H1 (cell line): ENCODE measurements around the gene AP1M1. TPM values are rescaled to one million over a fixed set of nuclear protein-coding genes. Genes with fewer than 3 reads are reported as not detected.

Experiments used
- CBX5 ChIP-seq: fragments of 300-800, 300-1000 bp; sonication (generic); IDR thresholded peaks from 2 replicates; pipeline ENCODE4 v1.7.1; 2016; ENCODE audit warnings: antibody characterized with exemption, low read length, low read depth
- EZH2 ChIP-seq: fragments of 200-600 bp; sonication (generic); IDR thresholded peaks from 2 replicates; pipeline ENCODE4 v1.7.1; 2012; ENCODE audit warnings: low read depth, mild to moderate bottlenecking, moderate library complexity, low read length, inconsistent platforms; ENCODE audit not compliant: severe bottlenecking
- YY1 ChIP-seq: IDR thresholded peaks from 2 replicates; pipeline ENCODE4 v1.6.1; 2011; ENCODE audit warnings: low read depth, mild to moderate bottlenecking, low read length
- polyA plus RNA-seq, 7 experiments: library from polyadenylated mRNA; depleted of rRNA in 3 of 7; stranded (reverse) in 5 of 7; unstranded in 2 of 7; fragments of >200 nt in 5 of 7; fragments of 200-250 nt in 2 of 7; gene quantifications; 1 replicate in 5 of 7; 2 replicates in 1 of 7; 4 replicates in 1 of 7; pipeline versions ENCODE4 v1.2.1 to v1.2.3, GENCODE V29; 2011 to 2013; ENCODE audit warnings: missing spikeins in 2 of 7, mixed read lengths in 2 of 7
- total RNA-seq: library from RNA; stranded (reverse); fragmentation: NEBNext Ultra II Directional; extraction: Animal tissue kit (Norgen Biotek cat#: 25700); gene quantifications from 2 replicates; pipeline ENCODE4 v1.2.1, GENCODE V29; 2021

The AP1M1 gene
- total and polyA plus RNA-seq, 2 of the 8 experiments (the other 6 are each of a cell fraction or from before 2014, with no cell fraction given), result 30.9 to 37.5 TPM

GRCh38 chr19:16263141-16263761 lies 65.5 kb downstream of the AP1M1 start (continued):
- TF ChIP-seq CBX5, result no peak
- TF ChIP-seq YY1, result no peak
- no peak for TF ChIP-seq EZH2
